Dermis blood vessel endothelial cell (primary cell): Measurements from ENCODE around the gene HLA-F. TPM values are rescaled to one million over a fixed set of nuclear protein-coding genes. Genes with fewer than 3 reads are reported as not detected.

Experiments
- DNase-seq: peaks from one replicate; pipeline ENCODE4 v3.0.0; 2010
- total RNA-seq: library from RNA; depleted of rRNA; stranded (reverse); fragments of >200 nt; gene quantifications from 2 replicates; pipeline ENCODE4 v1.2.3, GENCODE V29; 2014

HLA-F gene
- total RNA-seq, 1 donor from 2014 or later: 68.2 TPM

GRCh38 chr6:29744621-29745020 is 21.4 kb downstream of the HLA-F start:
- no peak for DNase-seq

DNA sequence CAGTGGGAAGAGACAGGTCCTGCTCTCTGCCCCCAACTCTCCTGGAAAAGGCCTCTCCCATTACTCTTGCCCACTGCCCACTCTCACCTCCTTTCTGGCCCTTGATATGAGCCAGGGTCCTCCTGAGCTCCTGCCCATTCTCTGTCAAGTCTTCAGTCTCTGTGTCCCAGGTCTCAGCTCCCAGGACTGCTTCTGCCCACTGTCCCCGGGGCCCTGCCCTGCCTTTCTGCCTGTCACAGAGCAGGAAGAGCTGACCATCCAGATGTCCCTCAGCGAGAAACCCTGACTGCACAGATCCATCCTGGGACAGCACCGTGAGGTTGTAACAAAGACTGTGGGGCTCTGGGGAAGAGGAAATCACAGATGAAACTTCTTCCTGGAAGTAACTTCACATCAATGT is 22.2 kb downstream of the HLA-F start:
- DNase-seq: no peak

DNA sequence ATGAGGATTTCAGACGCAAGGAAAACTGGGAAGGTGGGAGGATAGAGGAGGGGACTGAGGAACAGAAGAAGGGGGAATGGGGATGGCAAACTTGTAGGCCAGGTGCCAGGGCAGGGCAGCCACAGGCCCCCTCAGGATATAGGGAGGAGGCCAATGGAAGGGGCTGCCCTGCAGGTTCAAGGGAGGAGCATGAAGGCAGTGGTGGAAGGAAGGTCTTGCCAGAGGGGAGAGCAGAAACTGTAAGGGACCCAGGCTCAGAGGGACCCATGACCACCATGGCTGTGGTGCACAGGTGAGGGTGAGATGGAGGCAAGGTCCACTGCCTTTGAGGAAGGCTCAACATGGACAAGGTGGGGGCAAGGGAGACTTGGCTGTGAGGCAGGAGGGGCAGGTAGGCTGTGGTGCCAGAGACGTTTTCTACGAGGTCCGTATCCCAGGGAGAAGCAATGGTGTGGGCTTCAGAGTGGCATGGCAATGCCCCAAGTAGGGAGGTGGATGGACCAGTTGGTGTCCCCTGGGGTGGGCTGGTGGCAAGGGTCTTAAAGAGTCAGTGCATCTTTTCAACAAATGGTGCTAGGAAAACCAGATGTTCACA is 22.7 kb downstream of the HLA-F start:
- DNase-seq: no peak

GRCh38 chr6:29746846-29747687 is 23.8 kb downstream of the HLA-F start:
- no peak for DNase-seq

DNA sequence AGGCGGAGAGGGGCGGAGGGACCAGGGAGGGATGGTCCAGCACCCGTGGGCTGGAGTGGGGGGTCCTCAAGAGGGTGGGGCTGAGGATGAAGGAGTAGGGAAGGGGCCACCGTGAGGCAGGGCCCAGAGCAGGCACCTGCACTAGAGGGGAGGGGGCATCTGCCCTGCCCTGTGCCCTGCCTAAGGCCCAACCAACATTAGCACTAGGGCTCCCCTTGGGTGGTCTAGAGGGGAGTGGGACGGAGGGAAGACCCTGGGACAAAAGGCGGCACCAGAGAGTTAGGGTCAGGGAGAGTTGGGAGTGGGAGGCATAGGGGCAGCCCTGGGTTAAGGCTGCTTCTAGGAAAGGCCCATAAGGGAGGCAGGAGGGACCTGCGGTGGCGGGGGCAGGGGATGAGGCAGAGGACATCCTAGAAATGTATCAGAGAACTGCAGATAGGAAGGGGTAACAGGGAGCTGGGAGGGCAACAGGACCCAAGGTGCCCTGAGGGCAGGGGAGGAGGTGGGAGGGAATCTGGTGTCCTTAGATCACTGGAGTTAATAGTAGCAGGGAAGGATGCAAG is 24.5 kb downstream of the HLA-F start:
- DNase-seq: no peak

- peak; percentile 85 for DNase-seq
Observed at GRCh38 chr6:29748391-29749307, 25.4 kb downstream of the HLA-F start.

- DNase-seq: peak; percentile 20
Observed at GRCh38 chr6:29749308-29749662, 26.1 kb downstream of the HLA-F start.

GRCh38 chr6:29749668-29750067 is 26.4 kb downstream of the HLA-F start:
- DNase-seq: no peak

DNA sequence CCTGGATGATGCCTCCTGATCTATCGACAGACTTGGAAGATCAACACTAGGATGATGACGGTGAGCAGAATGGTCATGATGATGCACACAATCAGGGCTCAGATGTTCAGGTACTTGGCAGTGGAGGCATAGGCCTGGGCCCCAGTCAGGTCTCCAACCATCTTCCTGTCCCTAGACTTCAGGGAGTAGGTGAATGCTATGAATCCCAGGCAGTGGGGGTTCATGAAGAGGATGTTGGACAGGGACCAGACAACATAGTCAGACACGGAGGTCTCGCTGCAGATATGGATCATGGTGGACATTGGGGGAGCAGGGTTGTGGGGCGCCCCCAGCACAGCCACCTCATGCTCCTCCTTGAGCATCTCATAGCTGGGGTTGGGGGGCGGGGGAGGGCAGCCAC is 27.5 kb downstream of the HLA-F start:
- no peak for DNase-seq

GRCh38 chr6:29751480-29751879 is 28.2 kb downstream of the HLA-F start:
- no peak for DNase-seq

GRCh38 chr6:29752451-29753308 is 29.4 kb downstream of the HLA-F start:
- DNase-seq: peak; percentile 94

DNA sequence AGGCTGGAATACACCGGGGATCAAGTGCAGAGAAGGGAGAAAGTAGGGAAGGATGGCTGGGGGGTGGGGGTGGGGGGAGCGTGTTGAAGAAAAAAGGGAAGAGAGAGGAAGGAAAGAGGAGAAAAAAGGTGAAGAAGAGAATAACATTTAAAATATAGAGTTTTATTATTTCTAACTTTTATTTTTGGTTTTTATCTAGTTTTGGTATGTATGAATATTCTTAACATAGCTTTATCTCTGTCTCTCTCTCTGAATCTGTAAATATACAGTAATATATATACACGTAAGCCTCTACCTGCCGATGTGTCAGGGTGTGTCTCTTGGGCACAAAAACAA is 30.0 kb downstream of the HLA-F start:
- no peak for DNase-seq

GRCh38 chr6:29755295-29755871 is 32.1 kb downstream of the HLA-F start:
- DNase-seq: no peak

DNA sequence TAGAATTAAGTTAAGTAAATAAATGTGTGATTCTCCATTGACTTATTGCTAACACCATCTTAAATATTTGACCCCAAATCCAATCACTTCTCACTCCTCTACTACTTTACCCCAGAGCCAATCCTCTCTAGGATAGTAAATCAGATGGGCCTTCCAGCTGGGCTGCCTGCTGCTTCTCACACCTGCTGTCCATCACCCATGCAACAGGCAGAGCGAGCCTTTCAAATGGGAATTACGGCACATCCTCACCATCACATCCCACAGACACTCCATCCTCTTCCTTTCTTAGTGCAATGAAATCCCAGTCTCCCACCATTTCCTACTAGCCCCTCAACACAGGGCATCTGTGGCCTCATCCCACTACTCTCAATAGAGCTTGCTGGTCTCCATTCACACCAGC is 34.0 kb downstream of the HLA-F start:
- DNase-seq: no peak

DNA sequence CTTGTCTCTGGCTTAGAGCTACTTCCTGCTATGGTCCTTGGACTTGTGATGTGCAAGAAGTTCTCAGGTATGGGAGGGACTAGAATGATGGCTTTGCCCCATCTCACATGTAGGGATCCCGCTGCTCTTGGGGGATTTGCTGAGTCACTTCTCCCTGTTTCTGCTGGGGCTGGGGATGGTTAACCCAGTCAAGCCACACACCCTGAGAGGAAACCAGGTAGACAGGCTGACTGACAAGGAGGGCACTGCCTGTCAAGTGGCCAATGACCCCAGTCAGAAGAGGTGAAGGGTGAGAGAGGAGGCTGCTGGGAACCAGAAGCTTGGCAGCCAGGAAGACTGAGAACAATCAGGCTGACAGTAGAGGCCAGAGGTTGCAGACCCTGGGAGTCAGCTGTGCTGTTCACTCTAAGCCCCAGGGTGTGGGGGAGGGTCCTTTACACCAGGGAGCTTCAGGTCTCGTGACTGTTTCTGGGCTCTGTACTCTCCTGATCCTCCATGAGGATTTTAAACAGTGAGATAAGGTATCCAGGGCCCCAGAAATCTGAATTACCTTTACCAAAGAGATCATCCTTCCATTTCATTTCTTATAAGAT is 34.6 kb downstream of the HLA-F start:
- no peak for DNase-seq

- no peak for DNase-seq
Observed at GRCh38 chr6:29758761-29759160, 35.5 kb downstream of the HLA-F start.

DNA sequence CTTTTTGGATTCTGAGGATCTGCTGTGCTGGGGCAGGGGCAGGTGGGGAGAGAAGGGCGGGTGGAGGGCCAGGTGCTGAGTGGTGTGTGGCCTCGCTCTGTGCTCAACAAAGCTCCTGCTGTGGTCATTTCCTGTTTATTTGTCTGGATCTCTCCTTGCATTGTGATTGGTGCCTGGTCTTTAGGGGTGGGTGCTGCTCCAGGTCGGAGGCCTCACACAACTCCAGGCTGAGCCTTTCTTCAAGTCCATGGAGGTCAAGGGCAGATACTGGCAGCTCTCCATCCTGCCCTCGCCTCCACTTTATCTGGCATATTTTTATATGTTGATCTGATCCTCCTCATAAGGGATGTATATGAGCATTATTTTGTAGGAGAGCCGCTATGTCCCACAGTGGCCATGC is 36.2 kb downstream of the HLA-F start:
- DNase-seq: peak; percentile 59

- DNase-seq: no peak
Observed at GRCh38 chr6:29760328-29760727, 37.1 kb downstream of the HLA-F start.

DNA sequence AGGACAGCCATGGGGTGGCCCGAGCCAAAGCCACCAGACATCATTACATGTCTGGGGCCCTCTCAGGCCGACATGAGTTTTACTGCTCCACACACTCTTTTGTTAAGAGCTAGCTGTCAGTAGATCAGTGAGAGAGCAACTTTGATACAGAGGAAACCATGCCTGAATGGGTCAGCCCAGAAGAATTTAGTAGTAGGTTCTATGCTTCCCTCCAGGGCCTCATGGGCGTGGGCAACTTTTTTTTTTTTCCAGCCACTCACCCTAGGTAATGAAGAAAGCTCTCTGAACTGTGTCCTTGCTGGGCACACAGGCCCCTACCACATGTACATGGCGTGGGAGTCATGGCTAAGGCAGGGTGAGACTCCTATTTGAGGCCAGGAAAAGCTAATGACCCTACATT is 38.8 kb downstream of the HLA-F start:
- DNase-seq: no peak

DNA sequence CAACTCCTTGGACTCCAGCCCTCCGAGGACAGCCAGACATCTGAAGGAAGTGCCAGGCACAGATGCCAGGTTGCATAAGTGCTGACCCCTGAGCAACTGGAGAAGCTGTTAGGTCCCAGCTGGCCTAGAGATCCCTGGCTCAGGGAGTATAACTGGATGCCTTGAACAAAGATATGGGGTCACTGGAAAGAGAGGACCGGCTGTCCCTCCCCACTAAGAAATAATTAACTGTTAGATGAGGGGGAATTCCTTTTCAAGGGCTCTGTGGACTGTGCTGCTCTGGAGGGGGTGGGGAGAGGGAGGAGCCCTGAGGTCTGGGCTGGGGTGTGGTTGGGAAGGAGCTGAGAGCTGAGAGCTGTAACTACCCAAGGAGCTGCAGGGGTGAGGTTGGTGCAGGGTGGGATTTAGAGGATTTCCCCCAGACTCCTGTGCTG is 39.6 kb downstream of the HLA-F start:
- DNase-seq: peak; percentile 29
